ENCODE measurements around the gene ZNF674.
"Not testable (repeated sequence)": the region's sequence is repeated elsewhere in the genome, so short reads cannot be mapped to it uniquely, and the experiment has no call there.

DNA sequence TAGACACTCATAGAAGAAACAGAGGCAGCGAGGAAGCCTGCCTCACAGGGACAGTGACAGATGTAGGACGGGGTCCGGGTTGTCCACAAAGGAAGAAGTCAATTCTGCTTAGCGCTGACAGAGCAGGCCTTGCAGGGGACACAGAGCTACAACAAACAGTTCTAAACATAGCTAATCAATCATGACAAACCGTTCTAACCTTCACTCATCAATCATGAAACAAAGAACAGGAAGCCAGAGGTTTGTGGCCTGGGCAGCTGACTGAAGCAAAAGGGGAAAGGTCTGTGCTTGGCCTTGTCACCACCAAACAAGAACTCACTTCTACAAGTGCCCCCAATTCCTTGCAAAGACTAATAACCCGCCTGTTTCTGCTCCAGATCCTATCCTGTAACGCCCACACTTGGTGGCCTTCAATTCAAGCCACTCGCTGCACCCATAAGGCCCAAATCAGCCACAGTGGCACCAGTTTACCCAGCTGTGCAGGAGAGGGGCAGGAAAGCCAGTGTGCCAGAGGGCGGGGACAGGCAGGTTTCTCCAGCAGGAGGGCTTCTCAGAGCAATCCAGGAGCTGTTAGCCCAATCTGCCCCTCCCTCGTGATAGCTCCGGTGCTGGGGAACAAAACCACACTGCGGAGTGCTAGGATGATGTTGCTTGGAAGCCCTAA is 15.3 kb downstream of the ZNF674 start:
- TF ChIP-seq, protein P1, sequence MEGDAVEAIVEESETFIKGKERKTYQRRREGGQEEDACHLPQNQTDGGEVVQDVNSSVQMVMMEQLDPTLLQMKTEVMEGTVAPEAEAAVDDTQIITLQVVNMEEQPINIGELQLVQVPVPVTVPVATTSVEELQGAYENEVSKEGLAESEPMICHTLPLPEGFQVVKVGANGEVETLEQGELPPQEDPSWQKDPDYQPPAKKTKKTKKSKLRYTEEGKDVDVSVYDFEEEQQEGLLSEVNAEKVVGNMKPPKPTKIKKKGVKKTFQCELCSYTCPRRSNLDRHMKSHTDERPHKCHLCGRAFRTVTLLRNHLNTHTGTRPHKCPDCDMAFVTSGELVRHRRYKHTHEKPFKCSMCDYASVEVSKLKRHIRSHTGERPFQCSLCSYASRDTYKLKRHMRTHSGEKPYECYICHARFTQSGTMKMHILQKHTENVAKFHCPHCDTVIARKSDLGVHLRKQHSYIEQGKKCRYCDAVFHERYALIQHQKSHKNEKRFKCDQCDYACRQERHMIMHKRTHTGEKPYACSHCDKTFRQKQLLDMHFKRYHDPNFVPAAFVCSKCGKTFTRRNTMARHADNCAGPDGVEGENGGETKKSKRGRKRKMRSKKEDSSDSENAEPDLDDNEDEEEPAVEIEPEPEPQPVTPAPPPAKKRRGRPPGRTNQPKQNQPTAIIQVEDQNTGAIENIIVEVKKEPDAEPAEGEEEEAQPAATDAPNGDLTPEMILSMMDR (IDR thresholded peaks at IDR 0.05): not testable (repeated sequence)
- TF ChIP-seq POLR2A (IDR thresholded peaks at IDR 0.05): not testable (repeated sequence)
